ENCODE results near the gene ENPP1. TPM values are rescaled to one million over a fixed set of nuclear protein-coding genes. Genes with fewer than 3 reads are reported as not detected.

Gene ENPP1
- total RNA-seq, 2 donors from 2014 or later: 5.9 to 12.6 TPM

GRCh38 chr6:131909408-131910218 is 101.8 kb downstream of the ENPP1 start:
- Histone ChIP-seq H3K9me3 (no peaks in the 10 kb centered on the region), H3K27me3 (no peaks in the 10 kb centered on the region), H3K4me3 (no peak overlapping the region), H3K36me3 (no peaks in the 10 kb centered on the region), H3K9ac (ENCODE audit: low read depth in 2 of 2, low read length in 2 of 2) (no peak overlapping the region), H3K27ac (no peak overlapping the region), H3K4me1 (no peaks in the 10 kb centered on the region)
- peak; percentile 92 for DNase-seq
- TF ChIP-seq, protein P1, sequence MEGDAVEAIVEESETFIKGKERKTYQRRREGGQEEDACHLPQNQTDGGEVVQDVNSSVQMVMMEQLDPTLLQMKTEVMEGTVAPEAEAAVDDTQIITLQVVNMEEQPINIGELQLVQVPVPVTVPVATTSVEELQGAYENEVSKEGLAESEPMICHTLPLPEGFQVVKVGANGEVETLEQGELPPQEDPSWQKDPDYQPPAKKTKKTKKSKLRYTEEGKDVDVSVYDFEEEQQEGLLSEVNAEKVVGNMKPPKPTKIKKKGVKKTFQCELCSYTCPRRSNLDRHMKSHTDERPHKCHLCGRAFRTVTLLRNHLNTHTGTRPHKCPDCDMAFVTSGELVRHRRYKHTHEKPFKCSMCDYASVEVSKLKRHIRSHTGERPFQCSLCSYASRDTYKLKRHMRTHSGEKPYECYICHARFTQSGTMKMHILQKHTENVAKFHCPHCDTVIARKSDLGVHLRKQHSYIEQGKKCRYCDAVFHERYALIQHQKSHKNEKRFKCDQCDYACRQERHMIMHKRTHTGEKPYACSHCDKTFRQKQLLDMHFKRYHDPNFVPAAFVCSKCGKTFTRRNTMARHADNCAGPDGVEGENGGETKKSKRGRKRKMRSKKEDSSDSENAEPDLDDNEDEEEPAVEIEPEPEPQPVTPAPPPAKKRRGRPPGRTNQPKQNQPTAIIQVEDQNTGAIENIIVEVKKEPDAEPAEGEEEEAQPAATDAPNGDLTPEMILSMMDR (IDR thresholded peaks at IDR 0.05): peak; percentile 82
- intact Hi-C loops (cut with DNase I): loop anchor here (2.0 kb wide), 1 partner anchor 127 kb away; no protein-coding TSS in a partner anchor

DNA sequence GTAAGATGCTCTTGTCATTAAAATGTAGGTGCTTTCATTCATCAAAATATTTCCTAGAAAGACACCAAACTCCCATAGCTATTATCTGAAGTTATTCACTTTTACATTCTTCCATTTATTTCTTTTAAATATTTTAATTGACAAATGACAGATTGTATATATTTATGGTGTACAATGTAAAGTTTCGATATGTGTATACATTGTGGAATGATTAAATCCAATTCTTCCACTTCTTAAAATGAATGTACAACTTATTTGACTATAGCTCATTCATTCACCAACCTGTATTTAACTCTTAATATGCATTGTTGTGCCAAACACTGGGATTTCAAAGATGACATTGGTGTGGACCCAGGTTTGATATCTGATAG is 102.4 kb downstream of the ENPP1 start:
- Histone ChIP-seq H3K36me3 (no peaks in the 10 kb centered on the region), H3K4me3 (no peak overlapping the region), H3K9ac (ENCODE audit: low read depth in 2 of 2, low read length in 2 of 2) (no peak overlapping the region), H3K4me1 (no peaks in the 10 kb centered on the region), H3K27ac (no peak overlapping the region), H3K27me3 (no peaks in the 10 kb centered on the region), H3K9me3 (no peaks in the 10 kb centered on the region)
- DNase-seq: no peak
- intact Hi-C loops (cut with DNase I): loop anchor here (2.0 kb wide), 1 partner anchor 127 kb away; no protein-coding TSS in a partner anchor
- TF ChIP-seq, protein P1 (IDR thresholded peaks at IDR 0.05): peak; percentile 1

GRCh38 chr6:131910956-131911355 is 103.1 kb downstream of the ENPP1 start:
- no peak overlapping the region for H3K9ac ChIP-seq (ENCODE audit: low read depth in 2 of 2, low read length in 2 of 2)
- no peak overlapping the region for H3K4me3 ChIP-seq
- H3K27me3 ChIP-seq: no peaks in the 10 kb centered on the region
- DNase-seq: no peak
- no peaks in the 10 kb centered on the region for H3K4me1 ChIP-seq
- TF ChIP-seq, protein P1 (IDR thresholded peaks at IDR 0.05): no peak
- no peaks in the 10 kb centered on the region for H3K9me3 ChIP-seq
- intact Hi-C loops (cut with DNase I): loop anchor here (2.0 kb wide), 1 partner anchor 128 kb away; no protein-coding TSS in a partner anchor
- no peak overlapping the region for H3K27ac ChIP-seq
- no peaks in the 10 kb centered on the region for H3K36me3 ChIP-seq

- no peak for DNase-seq
- Histone ChIP-seq H3K9ac (ENCODE audit: low read depth in 2 of 2, low read length in 2 of 2) (no peak overlapping the region), H3K27me3 (no peaks in the 10 kb centered on the region), H3K27ac (no peak overlapping the region), H3K4me1 (no peaks in the 10 kb centered on the region), H3K36me3 (no peaks in the 10 kb centered on the region), H3K4me3 (no peak overlapping the region), H3K9me3 (no peaks in the 10 kb centered on the region)
- TF ChIP-seq, protein P1 (IDR thresholded peaks at IDR 0.05): no peak
- intact Hi-C loops (cut with DNase I): loop anchor here (2.0 kb wide), 1 partner anchor 129 kb away; no protein-coding TSS in a partner anchor
Observed at GRCh38 chr6:131911951-131912350, 104.1 kb downstream of the ENPP1 start.

- TF ChIP-seq, protein P1 (IDR thresholded peaks at IDR 0.05): no peak
- H3K9me3 ChIP-seq: no peaks in the 10 kb centered on the region
- no peak overlapping the region for H3K27ac ChIP-seq
- no peaks in the 10 kb centered on the region for H3K36me3 ChIP-seq
- no peak overlapping the region for H3K4me3 ChIP-seq
- intact Hi-C loops (cut with DNase I): no loop called here
- H3K9ac ChIP-seq (ENCODE audit: low read depth in 2 of 2, low read length in 2 of 2): no peak overlapping the region
- DNase-seq: no peak
- H3K27me3 ChIP-seq: no peaks in the 10 kb centered on the region
- no peaks in the 10 kb centered on the region for H3K4me1 ChIP-seq
Observed at GRCh38 chr6:131914234-131914633, 106.4 kb downstream of the ENPP1 start.

Measured in colonic mucosa (tissue), 4 donors.